Vagina (tissue), 2 donors: ENCODE data around the gene ARHGEF4. TPM values are rescaled to one million over a fixed set of nuclear protein-coding genes. Genes with fewer than 3 reads are reported as not detected.
"Not testable (repeated sequence)": the region's sequence is repeated elsewhere in the genome, so short reads cannot be mapped to it uniquely, and the experiment has no call there.

Source experiments
- DNase-seq, 2 donors: peaks; one replicate each; pipeline ENCODE4 v3.0.0-alpha.2; 2017; ENCODE audit errors: extremely low spot score in 2 of 2
- H3K27ac ChIP-seq: fragments of 200-600 bp; sonication (generic); one replicate; pipeline ENCODE4 v1.5.1; 2019
- H3K27me3 ChIP-seq: fragments of 200-600 bp; sonication (generic); one replicate; pipeline ENCODE4 v1.5.1; 2019
- H3K36me3 ChIP-seq, 2 donors: fragments of 200-600 bp; sonication (generic); one replicate each; pipeline ENCODE4 v1.5.1; 2017 to 2019
- H3K4me1 ChIP-seq: fragments of 200-600 bp; sonication (generic); one replicate; pipeline ENCODE4 v1.5.1; 2019
- H3K4me3 ChIP-seq, 2 donors: fragments of 200-600 bp; sonication (generic); 1 replicate in 1 of 2; 2 replicates in 1 of 2; pipeline ENCODE4 v1.5.1; 2016 to 2019
- H3K9me3 ChIP-seq: fragments of 200-600 bp; sonication (generic); one replicate; pipeline ENCODE4 v1.5.1; 2019
- POLR2A ChIP-seq, 2 donors: fragments of 450-650 bp; IDR thresholded peaks; one replicate each; pipeline ENCODE4 v1.6.1; 2017; ENCODE audit warnings: antibody characterized with exemption in 2 of 2, mild to moderate bottlenecking in 2 of 2, moderate library complexity in 2 of 2
- POLR2AphosphoS5 ChIP-seq, 2 donors: sonication (generic); formaldehyde crosslinking; IDR thresholded peaks; one replicate each; pipeline ENCODE4 v1.9.0; 2017; ENCODE audit warnings: antibody characterized with exemption in 2 of 2, mild to moderate bottlenecking in 2 of 2, low read depth in 1 of 2; ENCODE audit not compliant: insufficient read depth in 1 of 2
- intact Hi-C: fragments of 100-400 bp; cut with DNase I; formaldehyde crosslinking; loops from one replicate; pipeline ENCODE4 v1.15.1; 2023
- total RNA-seq: library from RNA; depleted of rRNA; stranded (reverse); fragments of >200 nt; gene quantifications from one replicate; pipeline ENCODE4 v1.2.3, GENCODE V29; 2016
- TF ChIP-seq, protein P1 (sequence below), 3 experiments: fragments of 450-650 bp in 2 of 3; fragments of 200-600 bp in 1 of 3; sonication (generic) in 1 of 3; IDR thresholded peaks; one replicate each; pipeline ENCODE4 v1.5.1; 2017 to 2019; ENCODE audit warnings: antibody characterized with exemption in 3 of 3, mild to moderate bottlenecking in 2 of 3, moderate library complexity in 2 of 3

Gene ARHGEF4
- total RNA-seq, 1 donor from 2014 or later: 116 TPM

DNA sequence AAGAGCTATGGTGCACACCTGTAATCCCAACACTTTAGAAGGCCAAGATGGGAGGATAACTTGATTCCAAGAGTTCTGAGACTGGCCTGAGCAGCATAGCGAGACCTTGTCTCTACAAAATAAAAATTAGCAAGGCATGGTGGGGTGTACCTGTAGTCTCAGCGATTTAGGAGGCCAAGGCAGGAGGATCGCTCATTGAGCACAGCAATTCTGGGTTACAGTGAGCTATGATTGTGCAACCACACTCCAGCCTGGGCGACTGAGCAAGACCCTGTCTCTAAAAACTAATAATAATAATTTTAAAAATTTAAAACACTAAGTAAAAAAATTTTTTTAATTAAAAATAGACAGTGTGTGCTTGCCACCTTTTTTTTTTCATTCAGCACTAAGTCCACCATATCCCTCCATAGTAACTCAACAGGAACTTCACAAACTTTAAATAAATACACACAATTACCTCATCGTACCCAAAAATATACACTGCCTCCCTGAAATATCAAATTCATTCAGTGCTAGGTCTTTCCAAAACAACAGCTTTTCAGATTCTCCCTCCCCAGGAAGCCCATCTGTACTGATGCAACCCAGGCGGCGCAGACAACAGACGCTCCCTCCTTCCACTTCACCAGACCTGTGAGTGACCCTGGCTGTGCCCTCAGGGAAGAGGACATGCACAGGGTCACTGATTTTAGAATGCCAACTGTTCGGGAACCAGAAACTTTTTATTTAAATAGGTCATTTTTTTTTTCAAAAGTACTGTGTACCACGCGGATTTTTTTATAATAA lies 227.0 kb downstream of the ARHGEF4 start:
- Histone ChIP-seq H3K27me3 (no peaks in the 10 kb centered on the region), H3K36me3 (peaks cover 0 to 19% of the 10 kb centered on the region in 2 donors), H3K4me1 (peaks cover 33% of the 10 kb centered on the region), H3K4me3 (no peak overlapping the region), H3K9me3 (no peaks in the 10 kb centered on the region), H3K27ac (no peak overlapping the region)
- TF ChIP-seq POLR2AphosphoS5 (IDR thresholded peaks at IDR 0.05; ENCODE audit: insufficient read depth in 1 of 2, low read depth in 1 of 2) (no peak), POLR2A (IDR thresholded peaks at IDR 0.05) (no peak)
- TF ChIP-seq, protein P1, sequence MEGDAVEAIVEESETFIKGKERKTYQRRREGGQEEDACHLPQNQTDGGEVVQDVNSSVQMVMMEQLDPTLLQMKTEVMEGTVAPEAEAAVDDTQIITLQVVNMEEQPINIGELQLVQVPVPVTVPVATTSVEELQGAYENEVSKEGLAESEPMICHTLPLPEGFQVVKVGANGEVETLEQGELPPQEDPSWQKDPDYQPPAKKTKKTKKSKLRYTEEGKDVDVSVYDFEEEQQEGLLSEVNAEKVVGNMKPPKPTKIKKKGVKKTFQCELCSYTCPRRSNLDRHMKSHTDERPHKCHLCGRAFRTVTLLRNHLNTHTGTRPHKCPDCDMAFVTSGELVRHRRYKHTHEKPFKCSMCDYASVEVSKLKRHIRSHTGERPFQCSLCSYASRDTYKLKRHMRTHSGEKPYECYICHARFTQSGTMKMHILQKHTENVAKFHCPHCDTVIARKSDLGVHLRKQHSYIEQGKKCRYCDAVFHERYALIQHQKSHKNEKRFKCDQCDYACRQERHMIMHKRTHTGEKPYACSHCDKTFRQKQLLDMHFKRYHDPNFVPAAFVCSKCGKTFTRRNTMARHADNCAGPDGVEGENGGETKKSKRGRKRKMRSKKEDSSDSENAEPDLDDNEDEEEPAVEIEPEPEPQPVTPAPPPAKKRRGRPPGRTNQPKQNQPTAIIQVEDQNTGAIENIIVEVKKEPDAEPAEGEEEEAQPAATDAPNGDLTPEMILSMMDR (IDR thresholded peaks at IDR 0.05): no peak
- no peak for DNase-seq
- intact Hi-C loops: no loop called here

DNA sequence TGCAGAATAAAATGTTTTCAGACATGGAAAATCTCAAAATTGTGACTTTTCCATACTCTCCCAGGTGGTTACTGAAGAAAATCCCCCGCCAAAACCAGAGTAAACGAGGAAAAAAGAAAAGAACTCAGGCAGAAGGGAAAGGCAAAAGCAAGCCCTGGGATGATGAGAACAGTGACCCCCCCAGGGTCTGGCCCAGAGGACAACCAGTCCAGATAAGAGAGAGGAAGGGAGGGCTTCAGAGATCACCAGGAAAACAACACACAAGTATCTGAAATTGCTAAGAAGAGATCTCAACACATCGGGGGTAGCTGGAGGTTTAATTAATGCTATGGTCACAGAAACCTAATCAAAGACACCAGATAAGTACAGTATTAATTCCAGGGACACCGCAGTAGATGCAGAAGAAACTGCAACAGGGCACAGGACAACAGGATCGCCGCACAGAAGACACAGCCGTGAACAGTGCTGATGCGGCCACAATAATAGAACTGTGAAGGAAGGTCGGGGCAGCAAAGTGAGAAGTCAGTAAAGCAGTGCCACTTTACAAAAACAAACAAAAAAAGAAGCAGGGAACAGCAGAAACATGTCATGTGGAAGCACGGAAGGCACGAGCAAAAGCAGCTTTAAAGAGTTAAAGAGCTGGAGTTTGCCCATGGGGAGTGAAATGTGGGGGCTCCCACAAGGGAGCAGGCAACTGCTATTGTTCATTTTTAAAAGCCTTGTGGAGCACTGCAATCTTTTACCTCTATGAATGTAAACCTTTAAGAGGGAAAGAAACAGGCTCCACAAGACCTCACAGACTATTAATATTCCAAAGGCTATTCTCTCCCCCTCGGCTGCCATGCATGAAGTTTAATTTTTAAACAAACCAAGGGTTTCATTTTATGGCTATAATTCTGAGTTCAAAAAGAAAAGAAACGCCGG lies 228.1 kb downstream of the ARHGEF4 start:
- H3K9me3 ChIP-seq: no peaks in the 10 kb centered on the region
- H3K27ac ChIP-seq: no peak overlapping the region

GRCh38 chr2:131067465-131068125 lies 230.9 kb downstream of the ARHGEF4 start:
- Histone ChIP-seq H3K27me3 (no peaks in the 10 kb centered on the region), H3K4me1 (peaks cover 34% of the 10 kb centered on the region), H3K27ac (no peak overlapping the region), H3K9me3 (no peaks in the 10 kb centered on the region), H3K4me3 (no peak overlapping the region), H3K36me3 (peaks cover 0 to 47% of the 10 kb centered on the region in 2 donors)
- DNase-seq: no peak
- TF ChIP-seq, protein P1 (IDR thresholded peaks at IDR 0.05): no peak
- TF ChIP-seq POLR2AphosphoS5 (IDR thresholded peaks at IDR 0.05; ENCODE audit: insufficient read depth in 1 of 2, low read depth in 1 of 2): no peak
- no peak for TF ChIP-seq POLR2A (IDR thresholded peaks at IDR 0.05)
- intact Hi-C loops: no loop called here

More for the DNA sequence above, 228.1 kb downstream of the ARHGEF4 start:
- H3K4me3 ChIP-seq: no peak overlapping the region
- intact Hi-C loops: no loop called here
- peaks cover 0 to 25% of the 10 kb centered on the region in 2 donors for H3K36me3 ChIP-seq
- TF ChIP-seq, protein P1 (IDR thresholded peaks at IDR 0.05): no peak
- TF ChIP-seq POLR2A (IDR thresholded peaks at IDR 0.05): no peak
- TF ChIP-seq POLR2AphosphoS5 (IDR thresholded peaks at IDR 0.05; ENCODE audit: insufficient read depth in 1 of 2, low read depth in 1 of 2): no peak
- DNase-seq: no peak
- H3K27me3 ChIP-seq: no peaks in the 10 kb centered on the region
- H3K4me1 ChIP-seq: peaks cover 33% of the 10 kb centered on the region

GRCh38 chr2:131068172-131068571 lies 231.5 kb downstream of the ARHGEF4 start:
- DNase-seq, H3K27ac ChIP-seq, H3K4me3 ChIP-seq, H3K9me3 ChIP-seq, H3K27me3 ChIP-seq, intact Hi-C loops: not testable (repeated sequence)
- Histone ChIP-seq H3K36me3 (peaks cover 0 to 47% of the 10 kb centered on the region in 2 donors), H3K4me1 (peaks cover 34% of the 10 kb centered on the region)

DNA sequence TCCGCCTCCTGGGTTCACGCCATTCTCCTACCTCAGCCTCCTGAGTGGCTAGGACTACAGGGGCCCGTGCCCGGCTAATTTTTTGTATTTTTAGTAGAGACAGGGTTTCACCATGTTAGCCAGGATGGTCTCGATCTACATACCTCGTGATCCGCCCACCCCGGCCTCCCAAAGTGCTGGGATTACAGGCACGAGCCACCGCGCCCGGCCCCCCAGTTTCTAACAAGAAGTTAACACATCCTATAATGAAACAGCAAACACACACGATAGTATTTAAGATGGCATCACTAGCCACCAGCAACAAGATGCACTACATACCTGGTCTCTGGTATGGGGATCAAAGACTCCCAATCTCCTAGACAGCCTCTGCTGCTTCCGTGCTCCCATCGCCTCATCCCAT lies 238.9 kb downstream of the ARHGEF4 start:
- DNase-seq, intact Hi-C loops, H3K27me3 ChIP-seq, H3K4me3 ChIP-seq, H3K27ac ChIP-seq, H3K9me3 ChIP-seq: not testable (repeated sequence)
- Histone ChIP-seq H3K36me3 (peaks cover 0 to 49% of the 10 kb centered on the region in 2 donors), H3K4me1 (peaks cover 36% of the 10 kb centered on the region)
